A549 (cell line): ENCODE data around the gene SERPINC1. TPM values are rescaled to one million over a fixed set of nuclear protein-coding genes. Genes with fewer than 3 reads are reported as not detected.

Experiments used
- ATAC-seq, 2 experiments: fragments of 200-7000 bp in 1 of 2; fragments of >200 bp in 1 of 2; cut with Nextera tagmentation in 1 of 2; cut with Tn5 transposase in 1 of 2; 3 replicates each; pipeline versions ENCODE4 v1.8.0 to v1.9.1; 2018 to 2020; ENCODE audit warnings: mild to moderate bottlenecking in 1 of 2, moderate library complexity in 1 of 2
- CTCF ChIA-PET: fragments of 300-600 bp; sonication (Branson Sonifier 250); formaldehyde crosslinking; extraction: SDS; loops from one replicate; lab custom pipeline; 2021; ENCODE audit warnings: antibody characterized with exemption, inconsistent platforms; lab: Yijun Ruan, JAX
- POLR2A ChIA-PET: fragments of 350-600 bp; formaldehyde crosslinking; extraction: SDS; loops from one replicate; lab custom pipeline; 2021; ENCODE audit warnings: antibody characterized with exemption, inconsistent platforms; lab: Yijun Ruan, JAX
- DNase-seq, 2 experiments: peaks; one replicate each; pipeline versions ENCODE4 v3.0.0 to v3.0.0-alpha.2; 2011 to 2016; ENCODE audit warnings: low read depth in 1 of 2, low spot score in 1 of 2
- FAIRE-seq: peaks from 2 replicates; lab custom pipeline; 2011; peaks lifted over from hg19 to GRCh38; lab: Jason Lieb, UNC
- H3K27ac ChIP-seq, 2 experiments: fragments of >200 bp; sonication (Bioruptor Twin); formaldehyde crosslinking; 3 replicates each; pipeline ENCODE4 v1.5.1; 2016 to 2017
- H3K4me1 ChIP-seq: fragments of >200 bp; sonication (Bioruptor Twin); formaldehyde crosslinking; 3 replicates; pipeline ENCODE4 v1.6.1; 2016
- H3K4me2 ChIP-seq: fragments of >200 bp; sonication (Bioruptor Twin); formaldehyde crosslinking; 3 replicates; pipeline ENCODE4 v1.6.1; 2016
- H3K4me3 ChIP-seq: fragments of >200 bp; sonication (Bioruptor Twin); formaldehyde crosslinking; 3 replicates; pipeline ENCODE4 v1.5.1; 2016
- H3K9me3 ChIP-seq: fragments of >200 bp; sonication (Bioruptor Twin); formaldehyde crosslinking; 3 replicates; pipeline ENCODE4 v1.6.1; 2016
- ESRRA ChIP-seq: fragments of 150-350 bp; IDR thresholded peaks from 2 replicates; pipeline ENCODE4 v1.6.1; 2014; ENCODE audit warnings: mild to moderate bottlenecking, low read length, borderline replicate concordance
- RFX5 ChIP-seq: fragments of 450-650 bp; IDR thresholded peaks from 2 replicates; pipeline ENCODE4 v1.7.1; 2014; ENCODE audit warnings: antibody characterized with exemption, mild to moderate bottlenecking, moderate library complexity
- WGBS: methylation state at CpG from one replicate; pipeline ENCODE4 v1.1.6; 2017; ENCODE audit errors: missing lambda C conversion rate; 5-methylcytosine and 5-hydroxymethylcytosine counted together
- polyA plus RNA-seq, 4 experiments: library from polyadenylated mRNA; depleted of rRNA in 3 of 4; stranded (reverse); fragments of >200 nt; fragmentation: RNase III in 1 of 4; extraction: RNeasy Plus Mini Kit Qiagen cat#74134 plus additional on column Dnase treatment in 1 of 4; gene quantifications; 2 replicates in 3 of 4; 3 replicates in 1 of 4; pipeline ENCODE4 v1.2.3, GENCODE V29; 2011 to 2017
- small RNA-seq, 6 experiments: library from RNA; depleted of rRNA; stranded (forward); fragments of <200 nt; gene quantifications; one replicate each; pipeline ENCODE3, GENCODE V24; 2012

The SERPINC1 gene
- polyA plus RNA-seq, 2 of the 4 experiments (the other 2 are of a cell fraction) = 0.05 to 0.13 TPM

DNA sequence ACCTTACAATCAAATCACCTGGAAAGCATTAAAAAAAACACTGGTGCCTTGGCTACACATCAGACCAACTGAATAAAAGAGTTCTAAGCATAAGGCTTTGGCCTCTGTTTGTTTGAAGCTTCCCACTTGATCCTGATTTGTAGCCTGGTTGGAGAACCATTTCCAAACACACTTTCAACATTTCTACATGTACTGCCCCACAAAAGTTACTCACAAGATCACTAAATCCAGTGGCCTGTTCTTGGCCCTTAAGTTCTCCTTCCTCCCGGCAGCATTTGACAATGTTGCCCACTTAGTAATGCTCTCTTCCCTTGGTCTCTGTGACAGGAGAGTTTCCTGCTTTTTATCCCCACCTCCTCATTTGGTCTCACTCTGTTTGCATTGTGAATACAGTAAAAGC, 61.1 kb downstream of the SERPINC1 start:
- WGBS = 75% methylated on average over 1 of the region's 1 CpG
- no peak overlapping the region for H3K27ac ChIP-seq
- DNase-seq (no peak), FAIRE-seq (no peak)
- no peak overlapping the region for H3K4me3 ChIP-seq
- no peaks in the 10 kb centered on the region for H3K4me1 ChIP-seq
- H3K4me2 ChIP-seq = no peak overlapping the region
- CTCF ChIA-PET = interaction anchor here (0.6 to 1.4 kb wide), 4 partner anchors 11 to 1113 kb away, joined by 3 to 6 read pairs (median 4); no protein-coding TSS in a partner anchor
- TF ChIP-seq ESRRA (no peak), RFX5 (no peak)
- TF ChIP-seq, all 56 proteins: peak for 0
- no peak for ATAC-seq
- no peaks in the 10 kb centered on the region for H3K9me3 ChIP-seq
- POLR2A ChIA-PET = interaction anchor here (0.6 to 2.6 kb wide), 2 partner anchors 10 to 13 kb away, joined by 3 to 20 read pairs; partner anchors contain the start of gene ZBTB37

Small RNA genes lying within 50 kb of the gene (small RNA-seq; reads per million reads assigned to genes)
- gene RNA5SP67 = 0 to 3.9 (median 0.27) reads per million in 6 experiments

Other genes starting within 250 kb of the SERPINC1 start
- gene ANKRD45, start 247.5 kb downstream of the SERPINC1 start, polyA plus RNA-seq (2011; rRNA removed) = 0.27 and 0.30 TPM in 2 replicates
- 0.14 to 0.18 TPM (median 0.15 TPM) in 3 replicates for gene ANKRD45, start 247.5 kb downstream of the SERPINC1 start, polyA plus RNA-seq (2017; fragmentation: RNase III; extraction: RNeasy Plus Mini Kit Qiagen cat#74134 plus additional on column Dnase treatment)
- gene KLHL20, start 202.3 kb downstream of the SERPINC1 start, polyA plus RNA-seq (2011; rRNA removed) = 15.8 and 16.9 TPM in 2 replicates
- gene KLHL20, start 202.3 kb downstream of the SERPINC1 start, polyA plus RNA-seq (2017; fragmentation: RNase III; extraction: RNeasy Plus Mini Kit Qiagen cat#74134 plus additional on column Dnase treatment) = 11.4 to 12.5 TPM (median 12.0 TPM) in 3 replicates
- 67.0 and 70.4 TPM in 2 replicates for gene DARS2, start 92.7 kb downstream of the SERPINC1 start, polyA plus RNA-seq (2011; rRNA removed)
- 42.9 to 43.3 TPM (median 43.1 TPM) in 3 replicates for gene DARS2, start 92.7 kb downstream of the SERPINC1 start, polyA plus RNA-seq (2017; fragmentation: RNase III; extraction: RNeasy Plus Mini Kit Qiagen cat#74134 plus additional on column Dnase treatment)
- 15.6 and 20.2 TPM in 2 replicates for gene CENPL, start 92.4 kb downstream of the SERPINC1 start, polyA plus RNA-seq (2011; rRNA removed)
- gene CENPL, start 92.4 kb downstream of the SERPINC1 start, polyA plus RNA-seq (2017; fragmentation: RNase III; extraction: RNeasy Plus Mini Kit Qiagen cat#74134 plus additional on column Dnase treatment) = 10.8 to 12.5 TPM (median 11.3 TPM) in 3 replicates
- gene GAS5, start 49.3 kb downstream of the SERPINC1 start, polyA plus RNA-seq (2011; rRNA removed) = 1,735 and 1,903 TPM in 2 replicates
- 376 to 421 TPM (median 410 TPM) in 3 replicates for gene GAS5, start 49.3 kb downstream of the SERPINC1 start, polyA plus RNA-seq (2017; fragmentation: RNase III; extraction: RNeasy Plus Mini Kit Qiagen cat#74134 plus additional on column Dnase treatment)
- 3.0 TPM in 2 replicates for gene ZBTB37, start 48.9 kb downstream of the SERPINC1 start, polyA plus RNA-seq (2011; rRNA removed)
- gene ZBTB37, start 48.9 kb downstream of the SERPINC1 start, polyA plus RNA-seq (2017; fragmentation: RNase III; extraction: RNeasy Plus Mini Kit Qiagen cat#74134 plus additional on column Dnase treatment) = 1.0 to 1.3 TPM (median 1.1 TPM) in 3 replicates
- 12.7 and 17.3 TPM in 2 replicates for gene RC3H1, start 105.0 kb upstream of the SERPINC1 start, polyA plus RNA-seq (2011; rRNA removed)
- 4.0 TPM in 3 replicates for gene RC3H1, start 105.0 kb upstream of the SERPINC1 start, polyA plus RNA-seq (2017; fragmentation: RNase III; extraction: RNeasy Plus Mini Kit Qiagen cat#74134 plus additional on column Dnase treatment)
- gene RABGAP1L, start 242.2 kb upstream of the SERPINC1 start, polyA plus RNA-seq (2011; rRNA removed) = 15.8 and 18.6 TPM in 2 replicates
- 7.6 to 8.2 TPM (median 8.0 TPM) in 3 replicates for gene RABGAP1L, start 242.2 kb upstream of the SERPINC1 start, polyA plus RNA-seq (2017; fragmentation: RNase III; extraction: RNeasy Plus Mini Kit Qiagen cat#74134 plus additional on column Dnase treatment)